C4-2B (cell line): ENCODE results near the gene ZNRF1.
"Not testable (repeated sequence)": the region's sequence is repeated elsewhere in the genome, so short reads cannot be mapped to it uniquely, and the experiment has no call there.

Experiments
- H3K27ac ChIP-seq: fragments of 450-650 bp; 2 replicates; pipeline ENCODE4 v1.5.1; 2017
- CTCF ChIP-seq: fragments of 450-650 bp; conservative IDR thresholded peaks from 2 replicates; pipeline ENCODE4 v1.5.1; 2017; ENCODE audit warnings: mild to moderate bottlenecking
- ZFX ChIP-seq: fragments of 450-650 bp; IDR thresholded peaks from 2 replicates; pipeline ENCODE4 v1.6.1; 2017

The ZNRF1 gene

GRCh38 chr16:75022567-75022966, 23.7 kb downstream of the ZNRF1 start:
- TF ChIP-seq CTCF, result no peak
- no peak for TF ChIP-seq ZFX
- H3K27ac ChIP-seq, result no peak overlapping the region

GRCh38 chr16:75023009-75023408, 24.2 kb downstream of the ZNRF1 start:
- TF ChIP-seq ZFX (no peak), CTCF (no peak)
- H3K27ac ChIP-seq, result no peak overlapping the region

- no peak overlapping the region for H3K27ac ChIP-seq
- TF ChIP-seq ZFX (no peak), CTCF (no peak)
Observed at GRCh38 chr16:75024182-75024581, 25.4 kb downstream of the ZNRF1 start.

GRCh38 chr16:75024594-75024993, 25.8 kb downstream of the ZNRF1 start:
- TF ChIP-seq CTCF (no peak), ZFX (no peak)
- H3K27ac ChIP-seq, result no peak overlapping the region

- TF ChIP-seq CTCF, result no peak
- TF ChIP-seq ZFX, result no peak
- H3K27ac ChIP-seq, result no peak overlapping the region
Observed at GRCh38 chr16:75025761-75026160, 26.9 kb downstream of the ZNRF1 start.

GRCh38 chr16:75026239-75026891, 27.5 kb downstream of the ZNRF1 start:
- H3K27ac ChIP-seq, result not testable (repeated sequence)

GRCh38 chr16:75026892-75027391, 28.1 kb downstream of the ZNRF1 start:
- no peak overlapping the region for H3K27ac ChIP-seq
- TF ChIP-seq CTCF (no peak), ZFX (no peak)
